C4-2B (cell line): ENCODE results near the gene UBASH3B.

ENCODE experiments used
- ZFX ChIP-seq: fragments of 450-650 bp; IDR thresholded peaks from 2 replicates; pipeline ENCODE4 v1.6.1; 2017
- TF ChIP-seq, protein P1 (sequence below): fragments of 450-650 bp; conservative IDR thresholded peaks from 2 replicates; pipeline ENCODE4 v1.5.1; 2017; ENCODE audit warnings: mild to moderate bottlenecking

- TF ChIP-seq, protein P1, sequence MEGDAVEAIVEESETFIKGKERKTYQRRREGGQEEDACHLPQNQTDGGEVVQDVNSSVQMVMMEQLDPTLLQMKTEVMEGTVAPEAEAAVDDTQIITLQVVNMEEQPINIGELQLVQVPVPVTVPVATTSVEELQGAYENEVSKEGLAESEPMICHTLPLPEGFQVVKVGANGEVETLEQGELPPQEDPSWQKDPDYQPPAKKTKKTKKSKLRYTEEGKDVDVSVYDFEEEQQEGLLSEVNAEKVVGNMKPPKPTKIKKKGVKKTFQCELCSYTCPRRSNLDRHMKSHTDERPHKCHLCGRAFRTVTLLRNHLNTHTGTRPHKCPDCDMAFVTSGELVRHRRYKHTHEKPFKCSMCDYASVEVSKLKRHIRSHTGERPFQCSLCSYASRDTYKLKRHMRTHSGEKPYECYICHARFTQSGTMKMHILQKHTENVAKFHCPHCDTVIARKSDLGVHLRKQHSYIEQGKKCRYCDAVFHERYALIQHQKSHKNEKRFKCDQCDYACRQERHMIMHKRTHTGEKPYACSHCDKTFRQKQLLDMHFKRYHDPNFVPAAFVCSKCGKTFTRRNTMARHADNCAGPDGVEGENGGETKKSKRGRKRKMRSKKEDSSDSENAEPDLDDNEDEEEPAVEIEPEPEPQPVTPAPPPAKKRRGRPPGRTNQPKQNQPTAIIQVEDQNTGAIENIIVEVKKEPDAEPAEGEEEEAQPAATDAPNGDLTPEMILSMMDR = no peak
- TF ChIP-seq ZFX = no peak
Observed at GRCh38 chr11:122822241-122822640, 166.7 kb downstream of the UBASH3B start.
